Vagina (tissue), 2 donors: ENCODE data around the gene EHD2. TPM values are rescaled to one million over a fixed set of nuclear protein-coding genes. Genes with fewer than 3 reads are reported as not detected.
"Not testable (repeated sequence)": the region's sequence is repeated elsewhere in the genome, so short reads cannot be mapped to it uniquely, and the experiment has no call there.

ENCODE experiments used
- DNase-seq, 2 donors: peaks; one replicate each; pipeline ENCODE4 v3.0.0-alpha.2; 2017; ENCODE audit errors: extremely low spot score in 2 of 2
- H3K27ac ChIP-seq: fragments of 200-600 bp; sonication (generic); one replicate; pipeline ENCODE4 v1.5.1; 2019
- H3K27me3 ChIP-seq: fragments of 200-600 bp; sonication (generic); one replicate; pipeline ENCODE4 v1.5.1; 2019
- H3K36me3 ChIP-seq, 2 donors: fragments of 200-600 bp; sonication (generic); one replicate each; pipeline ENCODE4 v1.5.1; 2017 to 2019
- H3K4me1 ChIP-seq: fragments of 200-600 bp; sonication (generic); one replicate; pipeline ENCODE4 v1.5.1; 2019
- H3K4me3 ChIP-seq, 2 donors: fragments of 200-600 bp; sonication (generic); 1 replicate in 1 of 2; 2 replicates in 1 of 2; pipeline ENCODE4 v1.5.1; 2016 to 2019
- H3K9me3 ChIP-seq: fragments of 200-600 bp; sonication (generic); one replicate; pipeline ENCODE4 v1.5.1; 2019
- POLR2A ChIP-seq, 2 donors: fragments of 450-650 bp; IDR thresholded peaks; one replicate each; pipeline ENCODE4 v1.6.1; 2017; ENCODE audit warnings: antibody characterized with exemption in 2 of 2, mild to moderate bottlenecking in 2 of 2, moderate library complexity in 2 of 2
- POLR2AphosphoS5 ChIP-seq, 2 donors: sonication (generic); formaldehyde crosslinking; IDR thresholded peaks; one replicate each; pipeline ENCODE4 v1.9.0; 2017; ENCODE audit warnings: antibody characterized with exemption in 2 of 2, mild to moderate bottlenecking in 2 of 2, low read depth in 1 of 2; ENCODE audit not compliant: insufficient read depth in 1 of 2
- intact Hi-C: fragments of 100-400 bp; cut with DNase I; formaldehyde crosslinking; loops from one replicate; pipeline ENCODE4 v1.15.1; 2023
- total RNA-seq: library from RNA; depleted of rRNA; stranded (reverse); fragments of >200 nt; gene quantifications from one replicate; pipeline ENCODE4 v1.2.3, GENCODE V29; 2016
- TF ChIP-seq, protein P1 (sequence below), 3 experiments: fragments of 450-650 bp in 2 of 3; fragments of 200-600 bp in 1 of 3; sonication (generic) in 1 of 3; IDR thresholded peaks; one replicate each; pipeline ENCODE4 v1.5.1; 2017 to 2019; ENCODE audit warnings: antibody characterized with exemption in 3 of 3, mild to moderate bottlenecking in 2 of 3, moderate library complexity in 2 of 3

EHD2 gene
- total RNA-seq, 1 donor from 2014 or later = 125 TPM

DNA sequence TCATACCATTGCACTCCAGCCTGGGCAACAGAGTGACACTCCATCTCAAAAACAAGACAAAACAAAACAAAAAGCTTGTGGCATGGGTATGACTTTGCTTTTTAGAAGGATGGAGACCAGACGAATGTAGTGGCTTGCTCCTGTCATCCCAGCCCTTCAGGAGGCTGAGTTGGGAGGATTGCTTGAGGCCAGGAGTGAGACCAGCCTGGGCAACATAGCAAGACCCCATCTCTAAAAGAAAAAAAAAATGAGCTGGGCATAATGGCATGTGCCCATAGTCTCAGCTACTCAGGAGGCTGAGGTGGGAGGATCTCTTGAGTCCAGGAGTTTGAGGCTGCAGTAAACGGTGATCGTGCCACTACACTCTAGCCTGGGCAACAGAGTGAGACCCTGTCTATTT, 48.9 kb downstream of the EHD2 start:
- TF ChIP-seq POLR2A (IDR thresholded peaks at IDR 0.05) (no peak), POLR2AphosphoS5 (IDR thresholded peaks at IDR 0.05; ENCODE audit: insufficient read depth in 1 of 2, low read depth in 1 of 2) (no peak)
- TF ChIP-seq, protein P1, sequence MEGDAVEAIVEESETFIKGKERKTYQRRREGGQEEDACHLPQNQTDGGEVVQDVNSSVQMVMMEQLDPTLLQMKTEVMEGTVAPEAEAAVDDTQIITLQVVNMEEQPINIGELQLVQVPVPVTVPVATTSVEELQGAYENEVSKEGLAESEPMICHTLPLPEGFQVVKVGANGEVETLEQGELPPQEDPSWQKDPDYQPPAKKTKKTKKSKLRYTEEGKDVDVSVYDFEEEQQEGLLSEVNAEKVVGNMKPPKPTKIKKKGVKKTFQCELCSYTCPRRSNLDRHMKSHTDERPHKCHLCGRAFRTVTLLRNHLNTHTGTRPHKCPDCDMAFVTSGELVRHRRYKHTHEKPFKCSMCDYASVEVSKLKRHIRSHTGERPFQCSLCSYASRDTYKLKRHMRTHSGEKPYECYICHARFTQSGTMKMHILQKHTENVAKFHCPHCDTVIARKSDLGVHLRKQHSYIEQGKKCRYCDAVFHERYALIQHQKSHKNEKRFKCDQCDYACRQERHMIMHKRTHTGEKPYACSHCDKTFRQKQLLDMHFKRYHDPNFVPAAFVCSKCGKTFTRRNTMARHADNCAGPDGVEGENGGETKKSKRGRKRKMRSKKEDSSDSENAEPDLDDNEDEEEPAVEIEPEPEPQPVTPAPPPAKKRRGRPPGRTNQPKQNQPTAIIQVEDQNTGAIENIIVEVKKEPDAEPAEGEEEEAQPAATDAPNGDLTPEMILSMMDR (IDR thresholded peaks at IDR 0.05) = no peak
- H3K4me1 ChIP-seq = no peaks in the 10 kb centered on the region
- no peak overlapping the region for H3K4me3 ChIP-seq
- H3K9me3 ChIP-seq = no peaks in the 10 kb centered on the region
- H3K27me3 ChIP-seq = no peaks in the 10 kb centered on the region
- DNase-seq = no peak
- intact Hi-C loops = no loop called here
- peaks cover 0 to 13% of the 10 kb centered on the region in 2 donors for H3K36me3 ChIP-seq
- H3K27ac ChIP-seq = no peak overlapping the region

DNA sequence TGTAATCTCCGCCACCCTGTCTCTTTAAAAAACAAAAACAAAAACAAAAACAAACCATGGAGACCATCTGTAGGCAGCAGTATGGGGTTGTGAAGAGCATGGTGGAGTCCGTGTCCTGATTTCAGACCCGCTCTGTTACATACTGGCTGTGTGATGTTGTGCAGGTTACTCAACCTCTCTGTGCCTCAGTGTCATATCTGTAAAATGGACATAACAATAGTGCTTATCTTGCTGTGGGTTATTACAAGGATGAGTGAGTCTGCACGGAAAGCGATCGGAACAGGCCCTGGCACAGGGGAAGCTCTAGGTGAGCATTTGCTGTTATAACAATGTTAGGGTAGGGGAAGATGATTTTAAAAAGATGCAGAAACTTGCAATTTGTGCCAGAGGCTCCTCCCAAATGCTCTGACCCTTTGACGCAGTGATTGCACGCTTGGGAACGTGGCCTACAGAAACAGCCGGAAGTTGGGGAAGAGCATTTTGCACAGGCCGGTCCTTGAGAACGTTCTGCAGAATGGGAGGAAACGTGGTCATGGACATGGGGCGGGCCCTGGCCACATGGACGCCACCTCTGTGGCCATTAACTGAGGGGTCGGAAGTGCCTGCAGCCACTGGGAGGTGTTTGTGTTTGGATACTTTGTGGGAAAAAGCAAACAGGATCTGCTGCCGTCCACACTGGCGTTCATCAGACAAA, 49.5 kb downstream of the EHD2 start:
- Histone ChIP-seq H3K27ac (no peak overlapping the region), H3K36me3 (peaks cover 0 to 7% of the 10 kb centered on the region in 2 donors), H3K9me3 (no peaks in the 10 kb centered on the region), H3K4me1 (no peaks in the 10 kb centered on the region), H3K27me3 (no peaks in the 10 kb centered on the region), H3K4me3 (no peak overlapping the region)
- DNase-seq = no peak
- TF ChIP-seq POLR2A (IDR thresholded peaks at IDR 0.05) (no peak), POLR2AphosphoS5 (IDR thresholded peaks at IDR 0.05; ENCODE audit: insufficient read depth in 1 of 2, low read depth in 1 of 2) (peak; percentile 60 to 75)
- TF ChIP-seq, protein P1 (IDR thresholded peaks at IDR 0.05) = no peak
- intact Hi-C loops = no loop called here

DNA sequence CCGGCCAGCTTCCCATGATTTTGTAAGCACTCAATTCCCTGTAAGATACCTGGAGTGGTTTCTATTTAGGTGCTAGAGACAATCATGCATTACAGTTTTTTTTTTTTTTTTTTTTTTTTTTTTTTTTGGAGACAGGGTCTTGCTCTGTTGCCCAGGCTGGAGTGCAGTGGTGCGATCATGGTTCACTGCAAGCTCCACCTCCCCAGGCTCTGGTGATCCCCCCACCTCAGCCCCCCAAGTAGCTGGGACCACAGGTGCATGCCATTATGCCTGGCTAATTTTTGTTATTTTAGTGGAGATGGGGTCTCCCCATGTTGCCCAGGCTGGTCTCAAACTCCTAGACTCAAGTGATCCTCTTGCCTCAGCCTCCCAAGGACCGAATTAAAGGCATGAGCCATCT, 51.5 kb downstream of the EHD2 start:
- H3K27me3 ChIP-seq, H3K36me3 ChIP-seq, intact Hi-C loops: not testable (repeated sequence)

DNA sequence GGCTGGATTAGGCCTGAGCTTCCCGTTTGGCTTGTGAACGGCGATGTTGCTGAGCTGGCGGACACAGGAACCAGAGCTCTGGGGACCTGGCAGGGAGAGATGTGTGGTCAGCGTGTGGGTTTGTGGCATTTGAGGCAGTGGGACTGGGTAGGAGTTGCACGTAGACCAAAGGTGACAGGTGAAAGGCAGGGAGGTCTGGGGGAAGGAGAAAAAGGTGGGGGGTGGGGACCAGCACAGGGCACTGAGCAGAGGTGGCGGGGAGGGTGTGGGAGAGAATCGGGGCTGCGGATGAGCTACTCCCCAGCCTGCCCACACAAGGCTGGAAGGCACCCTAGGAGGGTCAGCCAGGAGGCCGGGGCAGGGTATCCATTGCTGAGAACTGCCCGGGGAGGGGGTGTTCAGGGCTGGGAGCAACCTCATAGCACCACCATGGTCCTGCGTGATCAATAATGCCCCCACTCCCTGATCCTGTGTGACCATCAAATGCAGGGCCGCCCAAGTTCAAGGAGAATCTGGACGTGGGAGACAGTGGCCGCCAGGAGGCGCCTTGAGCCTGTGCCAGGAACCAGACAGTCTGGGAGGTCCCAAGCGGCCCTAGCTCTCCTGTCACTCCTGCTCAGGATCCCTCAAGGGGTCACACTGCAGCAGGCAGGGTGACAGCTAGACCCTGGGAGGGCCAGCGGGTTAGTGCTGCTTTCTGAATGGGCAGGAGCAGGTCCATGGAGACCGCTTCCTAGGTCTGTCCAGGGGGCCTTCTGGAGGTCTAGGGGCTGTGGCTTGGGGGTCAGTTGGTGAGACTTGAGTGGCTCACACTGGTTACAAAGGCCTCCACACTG, 52.5 kb downstream of the EHD2 start:
- TF ChIP-seq POLR2AphosphoS5 (IDR thresholded peaks at IDR 0.05; ENCODE audit: insufficient read depth in 1 of 2, low read depth in 1 of 2) = no peak
- TF ChIP-seq POLR2A (IDR thresholded peaks at IDR 0.05) = no peak
- TF ChIP-seq, protein P1 (IDR thresholded peaks at IDR 0.05) = peak; percentile 45 to 62 (median 49)
- Histone ChIP-seq H3K27ac (no peak overlapping the region), H3K4me1 (no peaks in the 10 kb centered on the region), H3K27me3 (no peaks in the 10 kb centered on the region), H3K4me3 (no peak overlapping the region), H3K9me3 (no peaks in the 10 kb centered on the region), H3K36me3 (no peaks in the 10 kb centered on the region)
- intact Hi-C loops = no loop called here
- DNase-seq = no peak

More for the DNA sequence above, 51.5 kb downstream of the EHD2 start:
- H3K9me3 ChIP-seq, DNase-seq, H3K4me3 ChIP-seq, H3K27ac ChIP-seq, H3K4me1 ChIP-seq: not testable (repeated sequence)

DNA sequence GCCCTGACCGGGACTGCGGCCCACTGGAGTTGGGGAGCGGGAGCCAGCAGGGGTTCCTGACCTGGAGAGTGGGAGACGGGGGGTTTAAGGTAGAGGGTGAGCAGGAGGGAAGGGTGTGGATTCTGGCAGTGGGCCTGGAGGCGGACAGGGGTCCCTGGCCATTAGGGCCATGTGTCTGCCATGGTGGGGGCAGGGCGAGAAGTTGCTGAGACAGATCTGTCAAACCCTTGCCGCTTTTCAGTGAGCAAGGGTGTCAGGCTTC, 53.1 kb downstream of the EHD2 start:
- H3K36me3 ChIP-seq = no peaks in the 10 kb centered on the region
- no peaks in the 10 kb centered on the region for H3K27me3 ChIP-seq
- H3K4me3 ChIP-seq = no peak overlapping the region
- H3K4me1 ChIP-seq = no peaks in the 10 kb centered on the region
- DNase-seq = no peak
- H3K27ac ChIP-seq = no peak overlapping the region
- intact Hi-C loops = no loop called here
- TF ChIP-seq, protein P1 (IDR thresholded peaks at IDR 0.05) = no peak
- TF ChIP-seq POLR2AphosphoS5 (IDR thresholded peaks at IDR 0.05; ENCODE audit: insufficient read depth in 1 of 2, low read depth in 1 of 2) (no peak), POLR2A (IDR thresholded peaks at IDR 0.05) (no peak)
- H3K9me3 ChIP-seq = no peaks in the 10 kb centered on the region
